Testis (tissue), 3 donors: ENCODE results near the gene BLOC1S6. TPM values are rescaled to one million over a fixed set of nuclear protein-coding genes. Genes with fewer than 3 reads are reported as not detected.

ENCODE experiments used
- DNase-seq: peaks from one replicate; pipeline ENCODE4 v3.0.0-alpha.2; 2019
- H3K27ac ChIP-seq, 2 donors: fragments of 200-600 bp; sonication (generic); one replicate each; pipeline ENCODE4 v1.5.1; 2019
- H3K27me3 ChIP-seq: fragments of 200-600 bp; sonication (generic); one replicate; pipeline ENCODE4 v1.5.1; 2019
- H3K36me3 ChIP-seq: fragments of 200-600 bp; sonication (generic); one replicate; pipeline ENCODE4 v1.5.1; 2017; ENCODE audit warnings: low read depth; ENCODE audit errors: missing control alignments
- H3K4me1 ChIP-seq: fragments of 200-600 bp; sonication (generic); one replicate; pipeline ENCODE4 v1.5.1; 2019
- H3K4me3 ChIP-seq, 2 donors: fragments of 200-600 bp; sonication (generic); one replicate each; pipeline ENCODE4 v1.5.1; 2017 to 2019
- H3K9me3 ChIP-seq: fragments of 200-600 bp; sonication (generic); one replicate; pipeline ENCODE4 v1.5.1; 2017
- POLR2A ChIP-seq: fragments of 450-650 bp; IDR thresholded peaks from one replicate; pipeline ENCODE4 v1.6.1; 2017; ENCODE audit warnings: antibody characterized with exemption, mild to moderate bottlenecking, moderate library complexity
- WGBS, 2 donors: methylation state at CpG; one replicate each; pipeline ENCODE4 v1.1.5; 2018; 5-methylcytosine and 5-hydroxymethylcytosine counted together
- intact Hi-C: fragments of 100-400 bp; cut with DNase I; formaldehyde crosslinking; loops from one replicate; pipeline ENCODE4 v1.15.1; 2023; ENCODE audit warnings: low total_unique reads
- polyA plus RNA-seq: library from polyadenylated mRNA; stranded (reverse); fragments of 350-450 nt; fragmentation: Illumina TruSeq; extraction: RNeasy Lipid Tissue Mini Kit (QIAGEN cat#74804); gene quantifications from one replicate; pipeline ENCODE4 v1.2.3, GENCODE V29; 2014; ENCODE audit warnings: low read depth, low replicate concordance; ENCODE audit not compliant: insufficient read depth
- total RNA-seq, 2 donors: library from RNA; depleted of rRNA; stranded (reverse); fragments of >200 nt; gene quantifications; one replicate each; pipeline ENCODE4 v1.2.3, GENCODE V29; 2016
- TF ChIP-seq, protein P1 (sequence below), 3 experiments: fragments of 450-650 bp in 2 of 3; fragments of 200-600 bp in 1 of 3; sonication (generic) in 1 of 3; IDR thresholded peaks; one replicate each; pipeline ENCODE4 v1.5.1; 2016 to 2019; ENCODE audit warnings: antibody characterized with exemption in 3 of 3, mild to moderate bottlenecking in 2 of 3, moderate library complexity in 1 of 3

BLOC1S6 gene
- total and polyA plus RNA-seq, 3 donors from 2014 or later, result 29.1 to 49.7 (median 45.3) TPM

DNA sequence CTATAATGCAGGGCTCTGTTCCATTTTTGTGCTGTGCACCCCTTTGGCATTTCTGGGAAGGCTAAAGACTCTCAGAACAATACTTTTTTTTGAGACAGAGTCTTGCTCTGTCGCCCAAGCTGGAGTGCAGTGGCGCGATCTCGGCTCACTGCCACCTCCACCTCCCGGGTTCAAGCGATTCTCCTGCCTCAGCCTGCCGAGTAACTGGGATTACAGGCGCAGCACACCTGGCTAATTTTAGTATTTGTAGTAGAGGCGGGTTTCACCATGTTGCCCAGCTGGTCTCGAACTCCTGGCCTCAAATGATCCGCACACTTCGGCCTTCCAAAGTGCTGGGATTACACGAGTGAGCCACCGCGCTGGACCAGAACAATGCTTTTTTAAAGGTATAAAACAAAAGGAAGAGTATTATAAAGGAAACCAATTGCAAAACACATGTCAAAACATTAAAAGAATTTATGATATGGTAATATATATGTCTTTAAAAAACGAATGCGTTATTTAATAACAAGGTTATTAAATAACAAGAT, 48.6 kb downstream of the BLOC1S6 start:
- Histone ChIP-seq H3K27me3 (no peaks in the 10 kb centered on the region), H3K4me1 (peaks cover 5% of the 10 kb centered on the region), H3K27ac (no peak overlapping the region), H3K9me3 (no peaks in the 10 kb centered on the region), H3K36me3 (no peaks in the 10 kb centered on the region), H3K4me3 (peak overlapping the region; percentile 67 to 71)
- 46 to 67% methylated on average over 17 of the region's 17 CpGs for WGBS, 2 donors
- intact Hi-C loops, result no loop called here
- no peak for DNase-seq
- no peak for TF ChIP-seq POLR2A
- TF ChIP-seq, protein P1, sequence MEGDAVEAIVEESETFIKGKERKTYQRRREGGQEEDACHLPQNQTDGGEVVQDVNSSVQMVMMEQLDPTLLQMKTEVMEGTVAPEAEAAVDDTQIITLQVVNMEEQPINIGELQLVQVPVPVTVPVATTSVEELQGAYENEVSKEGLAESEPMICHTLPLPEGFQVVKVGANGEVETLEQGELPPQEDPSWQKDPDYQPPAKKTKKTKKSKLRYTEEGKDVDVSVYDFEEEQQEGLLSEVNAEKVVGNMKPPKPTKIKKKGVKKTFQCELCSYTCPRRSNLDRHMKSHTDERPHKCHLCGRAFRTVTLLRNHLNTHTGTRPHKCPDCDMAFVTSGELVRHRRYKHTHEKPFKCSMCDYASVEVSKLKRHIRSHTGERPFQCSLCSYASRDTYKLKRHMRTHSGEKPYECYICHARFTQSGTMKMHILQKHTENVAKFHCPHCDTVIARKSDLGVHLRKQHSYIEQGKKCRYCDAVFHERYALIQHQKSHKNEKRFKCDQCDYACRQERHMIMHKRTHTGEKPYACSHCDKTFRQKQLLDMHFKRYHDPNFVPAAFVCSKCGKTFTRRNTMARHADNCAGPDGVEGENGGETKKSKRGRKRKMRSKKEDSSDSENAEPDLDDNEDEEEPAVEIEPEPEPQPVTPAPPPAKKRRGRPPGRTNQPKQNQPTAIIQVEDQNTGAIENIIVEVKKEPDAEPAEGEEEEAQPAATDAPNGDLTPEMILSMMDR (IDR thresholded peaks at IDR 0.05), result no peak

- 87 to 96% methylated on average over 1 of the region's 1 CpG for WGBS, 2 donors
- peaks cover 5% of the 10 kb centered on the region for H3K4me1 ChIP-seq
- no peaks in the 10 kb centered on the region for H3K9me3 ChIP-seq
- no peaks in the 10 kb centered on the region for H3K27me3 ChIP-seq
- intact Hi-C loops, result no loop called here
- TF ChIP-seq, protein P1 (IDR thresholded peaks at IDR 0.05), result no peak
- no peak for TF ChIP-seq POLR2A
- no peak overlapping the region for H3K4me3 ChIP-seq
- H3K36me3 ChIP-seq, result no peaks in the 10 kb centered on the region
- peak overlapping the region; percentile 46 to 80 for H3K27ac ChIP-seq
- DNase-seq, result no peak
Observed at GRCh38 chr15:45637141-45637540, 50.0 kb downstream of the BLOC1S6 start.

GRCh38 chr15:45637552-45638033, 50.4 kb downstream of the BLOC1S6 start:
- Histone ChIP-seq H3K4me3 (no peak overlapping the region), H3K27ac (peak overlapping the region; percentile 46 to 80), H3K9me3 (no peaks in the 10 kb centered on the region), H3K4me1 (peaks cover 5% of the 10 kb centered on the region), H3K36me3 (no peaks in the 10 kb centered on the region), H3K27me3 (no peaks in the 10 kb centered on the region)
- peak; percentile 47 for DNase-seq
- TF ChIP-seq POLR2A, result no peak
- TF ChIP-seq, protein P1 (IDR thresholded peaks at IDR 0.05), result no peak
- 12 to 18% methylated on average over 6 of the region's 6 CpGs for WGBS, 2 donors
- intact Hi-C loops, result no loop called here

GRCh38 chr15:45640616-45641015, 53.4 kb downstream of the BLOC1S6 start:
- Histone ChIP-seq H3K36me3 (no peaks in the 10 kb centered on the region), H3K27me3 (no peaks in the 10 kb centered on the region), H3K4me1 (peaks cover 5% of the 10 kb centered on the region), H3K27ac (no peak overlapping the region), H3K9me3 (no peaks in the 10 kb centered on the region), H3K4me3 (no peak overlapping the region)
- WGBS, 2 donors, result 39 to 69% methylated on average over 2 of the region's 2 CpGs
- TF ChIP-seq POLR2A, result no peak
- TF ChIP-seq, protein P1 (IDR thresholded peaks at IDR 0.05), result no peak
- no peak for DNase-seq
- intact Hi-C loops, result no loop called here

DNA sequence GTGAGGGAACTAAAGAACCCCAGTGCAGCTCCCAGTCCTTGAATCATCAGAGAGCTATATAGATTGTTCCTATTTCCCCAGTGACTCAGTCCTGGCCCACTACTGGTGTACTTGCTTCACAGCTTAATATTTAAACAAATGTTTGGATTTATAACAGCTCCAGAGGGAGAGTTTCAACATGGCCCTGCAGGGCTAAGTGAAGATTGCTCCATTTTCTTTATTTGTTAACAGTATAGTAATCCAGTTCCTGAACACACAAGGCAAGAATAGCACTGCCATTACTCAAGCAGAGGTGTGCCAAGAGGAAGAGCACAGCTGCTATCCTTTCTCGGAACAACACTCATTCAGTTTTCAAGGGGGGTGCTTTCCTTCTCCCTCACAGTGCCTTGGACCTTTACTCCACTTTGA, 54.2 kb downstream of the BLOC1S6 start:
- Histone ChIP-seq H3K9me3 (no peaks in the 10 kb centered on the region), H3K4me3 (no peak overlapping the region), H3K27me3 (no peaks in the 10 kb centered on the region), H3K36me3 (no peaks in the 10 kb centered on the region), H3K27ac (no peak overlapping the region), H3K4me1 (peaks cover 5% of the 10 kb centered on the region)
- intact Hi-C loops, result no loop called here
- WGBS, 2 donors, result 68 to 69% methylated on average over 1 of the region's 1 CpG
- DNase-seq, result no peak
- TF ChIP-seq POLR2A, result no peak
- TF ChIP-seq, protein P1 (IDR thresholded peaks at IDR 0.05), result no peak
